NT2/D1 (cell line): ENCODE measurements around the gene CACUL1.

Experiments used
- SUZ12 ChIP-seq: IDR thresholded peaks from 2 replicates; pipeline ENCODE4 v1.6.1; 2011; ENCODE audit not compliant: insufficient read length, insufficient read depth; ENCODE audit errors: extremely low read depth
- YY1 ChIP-seq: IDR thresholded peaks from 2 replicates; pipeline ENCODE4 v1.6.1; 2011; ENCODE audit not compliant: insufficient read length, insufficient read depth
- ZNF274 ChIP-seq: IDR thresholded peaks from 2 replicates; pipeline ENCODE4 v1.6.1; 2011; ENCODE audit warnings: mild to moderate bottlenecking, low read depth, low read length

- TF ChIP-seq SUZ12 (no peak), ZNF274 (no peak), YY1 (no peak)
These were observed 3.7 kb upstream of the CACUL1 start for GRCh38 chr10:118758449-118758848.
